Measurements from ENCODE around the gene INTU.

Gene INTU

DNA sequence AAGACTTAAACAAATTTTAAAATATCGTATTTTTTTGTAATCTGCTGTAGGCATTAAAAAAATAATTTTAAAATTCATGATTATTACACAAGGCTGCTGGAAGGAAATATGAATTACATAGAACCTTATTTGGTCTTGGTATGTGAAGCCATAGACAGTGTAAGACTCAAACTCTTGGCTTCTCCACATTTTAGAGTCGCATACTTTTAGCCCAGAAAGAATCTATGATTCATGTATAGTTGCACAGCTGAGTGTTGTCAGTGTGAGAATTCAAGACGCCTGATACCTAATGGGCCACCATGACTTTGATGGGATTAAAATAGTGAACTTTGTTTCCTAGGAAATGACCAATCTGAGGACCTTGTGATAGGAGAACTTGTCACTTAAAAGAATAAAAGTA is 1.4 kb downstream of the INTU start:
- Histone ChIP-seq H3K36me3 (ENCODE audit: low read length) (no peaks in the 10 kb centered on the region), H3F3A (ENCODE audit: insufficient read depth) (no peaks in the 10 kb centered on the region), H3K4me2 (ENCODE audit: low read depth, low read length, poor library complexity, severe bottlenecking) (no peak overlapping the region), H3K27me3 (ENCODE audit: low read length) (no peaks in the 10 kb centered on the region), H3K9me3 (ENCODE audit: insufficient read depth, low read length) (no peaks in the 10 kb centered on the region), H4K20me1 (ENCODE audit: low read depth, low read length) (no peaks in the 10 kb centered on the region), H3K27ac (ENCODE audit: low read depth, low read length) (no peak overlapping the region), H3K9ac (ENCODE audit: low read length) (no peak overlapping the region), H3K9me2 (replicated peaks; ENCODE audit: insufficient read depth, low read length) (no peaks in the 10 kb centered on the region), H2AFZ (ENCODE audit: low read depth, low read length, severe bottlenecking) (no peak overlapping the region), H3K4me3 (ENCODE audit: insufficient read depth, low read length, poor library complexity, severe bottlenecking) (no peak overlapping the region), H3K79me2 (ENCODE audit: insufficient read depth, low read length) (no peaks in the 10 kb centered on the region)
- TF ChIP-seq, protein P1, sequence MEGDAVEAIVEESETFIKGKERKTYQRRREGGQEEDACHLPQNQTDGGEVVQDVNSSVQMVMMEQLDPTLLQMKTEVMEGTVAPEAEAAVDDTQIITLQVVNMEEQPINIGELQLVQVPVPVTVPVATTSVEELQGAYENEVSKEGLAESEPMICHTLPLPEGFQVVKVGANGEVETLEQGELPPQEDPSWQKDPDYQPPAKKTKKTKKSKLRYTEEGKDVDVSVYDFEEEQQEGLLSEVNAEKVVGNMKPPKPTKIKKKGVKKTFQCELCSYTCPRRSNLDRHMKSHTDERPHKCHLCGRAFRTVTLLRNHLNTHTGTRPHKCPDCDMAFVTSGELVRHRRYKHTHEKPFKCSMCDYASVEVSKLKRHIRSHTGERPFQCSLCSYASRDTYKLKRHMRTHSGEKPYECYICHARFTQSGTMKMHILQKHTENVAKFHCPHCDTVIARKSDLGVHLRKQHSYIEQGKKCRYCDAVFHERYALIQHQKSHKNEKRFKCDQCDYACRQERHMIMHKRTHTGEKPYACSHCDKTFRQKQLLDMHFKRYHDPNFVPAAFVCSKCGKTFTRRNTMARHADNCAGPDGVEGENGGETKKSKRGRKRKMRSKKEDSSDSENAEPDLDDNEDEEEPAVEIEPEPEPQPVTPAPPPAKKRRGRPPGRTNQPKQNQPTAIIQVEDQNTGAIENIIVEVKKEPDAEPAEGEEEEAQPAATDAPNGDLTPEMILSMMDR (IDR thresholded peaks at IDR 0.05; ENCODE audit: insufficient read depth, low read length, poor library complexity, severe bottlenecking): no peak
- TF ChIP-seq EZH2phosphoT487 (conservative IDR thresholded peaks at IDR 0.05; ENCODE audit: low read length): no peak

DNA sequence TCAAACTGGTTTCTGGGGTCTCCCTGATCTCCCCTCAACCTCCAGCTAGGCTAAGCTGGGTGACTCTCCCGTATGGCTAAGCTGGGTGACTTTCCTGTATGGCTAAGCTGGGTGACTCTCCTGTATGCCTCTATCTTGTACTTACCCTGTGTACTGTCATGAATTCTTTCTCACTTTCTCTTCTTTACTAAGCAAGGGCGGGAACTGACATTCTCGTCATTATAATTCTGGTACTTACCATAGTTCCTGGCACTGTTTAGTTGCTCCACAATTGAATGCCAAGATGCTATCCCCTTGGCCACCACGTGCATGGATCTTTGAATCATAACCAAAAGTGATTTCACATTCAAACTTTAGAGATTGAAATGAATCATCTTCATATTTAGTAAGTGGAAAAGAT is 8.8 kb downstream of the INTU start:
- Histone ChIP-seq H3F3A (ENCODE audit: insufficient read depth) (no peaks in the 10 kb centered on the region), H3K4me3 (ENCODE audit: insufficient read depth, low read length, poor library complexity, severe bottlenecking) (no peak overlapping the region), H3K9ac (ENCODE audit: low read length) (no peak overlapping the region), H3K4me2 (ENCODE audit: low read depth, low read length, poor library complexity, severe bottlenecking) (no peak overlapping the region), H3K79me2 (ENCODE audit: insufficient read depth, low read length) (no peaks in the 10 kb centered on the region), H2AFZ (ENCODE audit: low read depth, low read length, severe bottlenecking) (no peak overlapping the region), H3K36me3 (ENCODE audit: low read length) (no peaks in the 10 kb centered on the region), H3K9me2 (replicated peaks; ENCODE audit: insufficient read depth, low read length) (no peaks in the 10 kb centered on the region), H3K27me3 (ENCODE audit: low read length) (no peaks in the 10 kb centered on the region), H3K27ac (ENCODE audit: low read depth, low read length) (no peak overlapping the region), H4K20me1 (ENCODE audit: low read depth, low read length) (no peaks in the 10 kb centered on the region), H3K9me3 (ENCODE audit: insufficient read depth, low read length) (no peaks in the 10 kb centered on the region)
- TF ChIP-seq, protein P1 (IDR thresholded peaks at IDR 0.05; ENCODE audit: insufficient read depth, low read length, poor library complexity, severe bottlenecking): no peak
- TF ChIP-seq EZH2phosphoT487 (conservative IDR thresholded peaks at IDR 0.05; ENCODE audit: low read length): no peak

DNA sequence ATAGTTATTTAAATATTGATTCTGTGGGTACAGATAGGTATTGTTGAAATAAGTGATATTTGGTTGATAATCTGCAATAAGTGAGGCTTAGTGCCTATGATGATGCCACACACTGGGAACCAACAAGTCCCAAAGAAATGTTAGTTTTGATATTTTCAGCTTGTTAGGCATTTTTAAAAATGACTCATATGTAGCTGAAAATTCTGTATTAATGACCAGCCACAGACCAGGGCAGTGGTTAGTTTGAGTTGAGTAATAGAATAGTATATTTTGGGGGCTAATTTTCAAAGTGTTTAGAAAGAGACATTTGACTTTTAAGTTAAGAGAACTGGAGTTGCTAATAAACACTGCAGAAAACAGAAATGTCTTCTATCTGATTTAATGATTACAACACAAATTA is 9.4 kb downstream of the INTU start:
- no peak for TF ChIP-seq EZH2phosphoT487 (conservative IDR thresholded peaks at IDR 0.05; ENCODE audit: low read length)
- TF ChIP-seq, protein P1 (IDR thresholded peaks at IDR 0.05; ENCODE audit: insufficient read depth, low read length, poor library complexity, severe bottlenecking): no peak
- Histone ChIP-seq H3K4me3 (ENCODE audit: insufficient read depth, low read length, poor library complexity, severe bottlenecking) (no peak overlapping the region), H2AFZ (ENCODE audit: low read depth, low read length, severe bottlenecking) (no peak overlapping the region)

More for the DNA sequence above, 9.4 kb downstream of the INTU start:
- H3K27ac ChIP-seq (ENCODE audit: low read depth, low read length): no peak overlapping the region
- H3K4me2 ChIP-seq (ENCODE audit: low read depth, low read length, poor library complexity, severe bottlenecking): no peak overlapping the region
- no peaks in the 10 kb centered on the region for H3K79me2 ChIP-seq (ENCODE audit: insufficient read depth, low read length)
- no peaks in the 10 kb centered on the region for H3K9me2 ChIP-seq (replicated peaks; ENCODE audit: insufficient read depth, low read length)
- H3K9ac ChIP-seq (ENCODE audit: low read length): no peak overlapping the region
- H3F3A ChIP-seq (ENCODE audit: insufficient read depth): no peaks in the 10 kb centered on the region
- H3K27me3 ChIP-seq (ENCODE audit: low read length): no peaks in the 10 kb centered on the region
- no peaks in the 10 kb centered on the region for H3K9me3 ChIP-seq (ENCODE audit: insufficient read depth, low read length)
- no peaks in the 10 kb centered on the region for H3K36me3 ChIP-seq (ENCODE audit: low read length)
- no peaks in the 10 kb centered on the region for H4K20me1 ChIP-seq (ENCODE audit: low read depth, low read length)

All from SU-DHL-6 (cell line).